ACC112 (cell line): Measurements from ENCODE around the gene NEK7.
"Not testable (repeated sequence)": the region's sequence is repeated elsewhere in the genome, so short reads cannot be mapped to it uniquely, and the experiment has no call there.

Source experiments
- H2AFZ ChIP-seq: fragments of 200-600 bp; sonication (generic); one replicate; pipeline ENCODE4 v1.6.0; 2017; ENCODE audit warnings: antibody characterized with exemption, low read length; ENCODE audit not compliant: unreplicated experiment
- H3K27ac ChIP-seq: fragments of 200-600 bp; sonication (generic); 2 replicates; pipeline ENCODE4 v1.5.1; 2014; ENCODE audit warnings: low read depth, mild to moderate bottlenecking, antibody characterized with exemption, low read length, moderate library complexity
- H3K27me3 ChIP-seq: fragments of 200-600 bp; sonication (generic); 2 replicates; pipeline ENCODE4 v1.6.1; 2014; ENCODE audit warnings: mild to moderate bottlenecking, antibody characterized with exemption, low read length, moderate library complexity, mixed read lengths; ENCODE audit not compliant: insufficient read depth
- H3K36me3 ChIP-seq: fragments of 200-600 bp; sonication (generic); 2 replicates; pipeline ENCODE4 v1.6.1; 2016; ENCODE audit warnings: mild to moderate bottlenecking, antibody characterized with exemption, low read length, moderate library complexity, mixed read lengths; ENCODE audit not compliant: insufficient read depth
- H3K4me1 ChIP-seq: fragments of 200-600 bp; sonication (generic); one replicate; pipeline ENCODE4 v1.6.1; 2016; ENCODE audit warnings: low read length, mixed read lengths; ENCODE audit not compliant: insufficient read depth, unreplicated experiment, control insufficient read depth
- H3K4me3 ChIP-seq: fragments of 200-600 bp; sonication (generic); 2 replicates; pipeline ENCODE4 v1.5.1; 2014; ENCODE audit warnings: mild to moderate bottlenecking, low read depth, low read length
- H3K79me2 ChIP-seq: fragments of 200-600 bp; sonication (generic); one replicate; pipeline ENCODE4 v1.6.0; 2016; ENCODE audit warnings: low read length; ENCODE audit not compliant: control insufficient read depth, unreplicated experiment, insufficient read depth

Gene NEK7

DNA sequence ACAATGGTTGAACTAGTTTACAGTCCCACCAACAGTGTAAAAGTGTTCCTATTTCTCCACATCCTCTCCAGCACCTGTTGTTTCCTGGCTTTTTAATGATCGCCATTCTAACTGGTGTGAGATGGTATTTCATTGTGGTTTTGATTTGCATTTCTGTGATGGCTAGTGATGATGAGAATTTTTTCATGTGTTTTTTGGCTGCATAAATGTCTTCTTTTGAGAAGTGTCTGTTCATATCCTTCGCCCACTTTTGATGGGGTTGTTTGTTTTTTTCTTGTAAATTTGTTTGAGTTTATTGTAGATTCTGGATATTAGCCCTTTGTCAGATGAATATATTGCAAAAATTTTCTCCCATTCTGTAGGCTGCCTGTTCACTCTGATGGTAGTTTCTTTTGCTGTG is 70.7 kb downstream of the NEK7 start:
- Histone ChIP-seq H3K79me2 (peaks cover 76% of the 10 kb centered on the region), H3K36me3 (peaks cover 20% of the 10 kb centered on the region), H3K4me1 (peaks cover 13% of the 10 kb centered on the region)
- H3K4me3 ChIP-seq, H3K27ac ChIP-seq, H3K27me3 ChIP-seq, H2AFZ ChIP-seq: not testable (repeated sequence)

DNA sequence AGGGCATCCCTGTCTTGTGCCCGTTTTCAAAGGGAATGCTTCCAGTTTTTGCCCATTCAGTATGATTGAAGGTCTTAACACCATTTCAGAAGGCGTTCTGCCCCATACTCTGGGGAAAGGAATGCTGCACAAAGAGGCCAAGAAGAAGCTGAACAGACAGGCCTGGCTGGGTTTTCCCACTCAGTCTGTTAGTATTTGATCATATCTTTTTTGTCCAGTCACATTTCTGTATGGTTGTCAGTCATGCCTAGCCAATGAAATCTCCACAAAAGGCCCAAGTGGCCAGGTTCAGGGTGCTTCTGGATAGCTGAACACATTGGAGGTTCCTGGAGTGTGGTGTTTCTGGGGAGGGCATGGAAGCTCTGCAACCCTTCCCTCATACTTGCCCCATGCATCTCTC is 72.1 kb downstream of the NEK7 start:
- Histone ChIP-seq H3K4me3 (no peak overlapping the region), H3K36me3 (peaks cover 8% of the 10 kb centered on the region), H3K79me2 (peaks cover 65% of the 10 kb centered on the region), H3K4me1 (peaks cover 16% of the 10 kb centered on the region), H3K27ac (no peak overlapping the region), H2AFZ (no peak overlapping the region), H3K27me3 (no peaks in the 10 kb centered on the region)

GRCh38 chr1:198231779-198232178 is 75.0 kb downstream of the NEK7 start:
- peaks cover 10% of the 10 kb centered on the region; the same call in 1 of the 2 replicates for H3K36me3 ChIP-seq
- no peak overlapping the region for H3K4me3 ChIP-seq
- no peaks in the 10 kb centered on the region for H3K27me3 ChIP-seq
- peak overlapping the region; percentile 43 for H3K27ac ChIP-seq
- no peak overlapping the region for H2AFZ ChIP-seq
- peaks cover 25% of the 10 kb centered on the region for H3K4me1 ChIP-seq
- peaks cover 59% of the 10 kb centered on the region for H3K79me2 ChIP-seq

DNA sequence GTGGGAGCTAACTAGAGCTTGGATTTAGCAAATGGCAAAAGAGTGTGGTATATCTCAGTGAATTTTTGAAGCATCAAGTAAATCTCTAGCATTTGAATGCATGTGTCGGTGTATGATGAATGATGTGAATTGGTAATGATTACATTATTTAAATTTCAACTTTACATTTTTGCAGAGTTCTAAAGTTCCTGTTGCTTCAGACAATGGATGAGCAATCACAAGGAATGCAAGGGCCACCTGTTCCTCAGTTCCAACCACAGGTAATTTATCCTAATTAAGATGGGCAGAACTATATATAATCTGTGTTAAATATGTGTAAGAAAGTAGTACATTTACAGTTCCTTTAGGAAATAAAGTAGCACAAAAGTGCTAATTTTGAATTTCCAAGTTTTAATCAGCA is 75.6 kb downstream of the NEK7 start:
- H3K27me3 ChIP-seq: no peaks in the 10 kb centered on the region
- no peak overlapping the region for H2AFZ ChIP-seq
- H3K4me3 ChIP-seq: no peak overlapping the region
- H3K27ac ChIP-seq: no peak overlapping the region
- peaks cover 25% of the 10 kb centered on the region for H3K4me1 ChIP-seq
- H3K36me3 ChIP-seq: peaks cover 14% of the 10 kb centered on the region; the same call in 1 of the 2 replicates
- peaks cover 64% of the 10 kb centered on the region for H3K79me2 ChIP-seq

GRCh38 chr1:198232940-198233675 is 76.3 kb downstream of the NEK7 start:
- Histone ChIP-seq H3K4me3 (no peak overlapping the region), H3K79me2 (peaks cover 70% of the 10 kb centered on the region), H3K27me3 (no peaks in the 10 kb centered on the region), H3K4me1 (peaks cover 25% of the 10 kb centered on the region), H3K27ac (peak overlapping the region; percentile 85), H2AFZ (no peak overlapping the region), H3K36me3 (peaks cover 14% of the 10 kb centered on the region; the same call in 1 of the 2 replicates)

- no peaks in the 10 kb centered on the region for H3K27me3 ChIP-seq
- H3K27ac ChIP-seq: peak overlapping the region; percentile 85
- peak overlapping the region; percentile 57 for H2AFZ ChIP-seq
- H3K36me3 ChIP-seq: peaks cover 15% of the 10 kb centered on the region; the same call in 1 of the 2 replicates
- peaks cover 25% of the 10 kb centered on the region for H3K4me1 ChIP-seq
- H3K4me3 ChIP-seq: peak overlapping the region; percentile 81
- peaks cover 72% of the 10 kb centered on the region for H3K79me2 ChIP-seq
Observed at GRCh38 chr1:198234520-198235251, 77.9 kb downstream of the NEK7 start.

GRCh38 chr1:198238121-198238520 is 81.3 kb downstream of the NEK7 start:
- Histone ChIP-seq H3K27me3 (no peaks in the 10 kb centered on the region), H3K27ac (no peak overlapping the region), H2AFZ (no peak overlapping the region), H3K36me3 (peaks cover 19% of the 10 kb centered on the region; the same call in 1 of the 2 replicates), H3K79me2 (peaks cover 76% of the 10 kb centered on the region), H3K4me1 (peaks cover 11% of the 10 kb centered on the region), H3K4me3 (no peak overlapping the region)

DNA sequence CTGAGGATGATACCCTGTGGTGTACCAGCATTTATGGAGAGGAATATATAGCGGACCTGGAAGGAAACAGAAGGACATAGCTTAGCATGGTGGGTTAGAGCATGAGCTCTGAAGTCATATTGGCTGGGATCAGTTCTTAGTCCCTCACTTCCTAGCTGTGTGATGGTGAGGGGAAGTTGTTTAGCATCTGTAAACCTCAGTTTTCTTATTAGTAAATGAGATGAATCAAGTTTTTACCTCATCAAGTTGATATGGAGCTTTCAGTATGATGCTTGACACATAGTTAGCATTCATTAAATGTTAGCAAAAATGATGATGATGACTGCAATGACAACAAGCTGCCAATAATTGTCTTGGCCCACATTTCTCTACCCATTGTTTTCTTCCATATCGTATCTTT is 84.8 kb downstream of the NEK7 start:
- peaks cover 23% of the 10 kb centered on the region; the same call in 1 of the 2 replicates for H3K36me3 ChIP-seq
- H3K4me1 ChIP-seq: no peaks in the 10 kb centered on the region
- no peak overlapping the region for H3K27ac ChIP-seq
- no peak overlapping the region for H2AFZ ChIP-seq
- no peaks in the 10 kb centered on the region for H3K27me3 ChIP-seq
- H3K79me2 ChIP-seq: peaks cover 77% of the 10 kb centered on the region
- H3K4me3 ChIP-seq: no peak overlapping the region

DNA sequence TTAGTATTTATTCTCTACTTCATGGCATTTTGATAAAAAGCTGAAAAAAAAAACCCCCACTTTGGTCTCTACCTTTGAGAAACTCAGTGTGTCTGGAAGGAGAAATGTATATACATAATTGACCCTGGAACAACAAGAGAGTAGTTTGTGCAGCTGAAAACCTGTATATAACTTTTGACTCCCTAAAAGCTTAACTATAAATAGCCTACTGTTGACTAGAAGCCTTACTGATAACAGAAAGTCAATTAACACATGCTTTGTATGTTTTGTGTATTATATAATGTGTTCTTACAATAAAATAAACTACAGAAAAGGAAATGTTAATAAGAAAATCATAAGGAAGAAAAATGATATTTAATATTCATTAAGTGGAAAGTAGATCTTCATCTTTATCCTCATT is 88.0 kb downstream of the NEK7 start:
- Histone ChIP-seq H3K4me3 (no peak overlapping the region), H3K79me2 (peaks cover 65% of the 10 kb centered on the region)

DNA sequence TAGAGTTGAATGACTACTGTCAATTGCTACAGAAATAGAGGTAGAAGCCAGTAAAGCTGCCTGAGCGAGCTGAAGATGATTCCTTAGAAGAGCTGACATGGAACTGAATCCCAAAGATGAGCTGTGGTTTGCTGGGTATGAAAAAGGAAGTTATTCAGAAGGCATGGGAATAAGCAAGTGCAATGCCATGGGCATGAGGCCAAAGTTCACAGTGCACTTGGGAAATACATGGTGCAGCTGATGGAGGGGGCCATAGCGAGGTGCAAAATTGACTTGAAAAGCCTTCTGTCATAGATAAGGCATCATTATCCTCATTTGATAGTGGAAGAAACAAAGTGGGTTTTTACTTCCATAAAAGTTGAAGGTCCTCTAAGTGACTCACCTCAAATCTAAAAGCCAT is 88.6 kb downstream of the NEK7 start:
- Histone ChIP-seq H3K36me3 (peaks cover 19% of the 10 kb centered on the region; the same call in 1 of the 2 replicates), H2AFZ (no peak overlapping the region), H3K4me1 (no peaks in the 10 kb centered on the region), H3K27me3 (no peaks in the 10 kb centered on the region), H3K4me3 (no peak overlapping the region), H3K27ac (no peak overlapping the region), H3K79me2 (peaks cover 59% of the 10 kb centered on the region)

More for the DNA sequence above, 88.0 kb downstream of the NEK7 start:
- Histone ChIP-seq H2AFZ (no peak overlapping the region), H3K4me1 (no peaks in the 10 kb centered on the region), H3K27ac (no peak overlapping the region), H3K36me3 (peaks cover 22% of the 10 kb centered on the region; the same call in 1 of the 2 replicates), H3K27me3 (no peaks in the 10 kb centered on the region)
